Stimulated activated CD8-positive, alpha-beta memory T cell treated with anti-CD3 and anti-CD28 coated beads, Interleukin-2, amount 100 ng/mL, for 48 hours (primary cell): Measurements from ENCODE around the gene FGF21.
A peak's percentile ranks its signal among the peaks of the same experiment; 100 is the strongest.
"Not testable (repeated sequence)": the region's sequence is repeated elsewhere in the genome, so short reads cannot be mapped to it uniquely, and the experiment has no call there.

Experiments used
- DNase-seq, 2 donors: peaks; one replicate each; pipeline ENCODE4 v3.0.0-alpha.2; 2020; ENCODE audit warnings: low read depth in 2 of 2

FGF21 gene

DNA sequence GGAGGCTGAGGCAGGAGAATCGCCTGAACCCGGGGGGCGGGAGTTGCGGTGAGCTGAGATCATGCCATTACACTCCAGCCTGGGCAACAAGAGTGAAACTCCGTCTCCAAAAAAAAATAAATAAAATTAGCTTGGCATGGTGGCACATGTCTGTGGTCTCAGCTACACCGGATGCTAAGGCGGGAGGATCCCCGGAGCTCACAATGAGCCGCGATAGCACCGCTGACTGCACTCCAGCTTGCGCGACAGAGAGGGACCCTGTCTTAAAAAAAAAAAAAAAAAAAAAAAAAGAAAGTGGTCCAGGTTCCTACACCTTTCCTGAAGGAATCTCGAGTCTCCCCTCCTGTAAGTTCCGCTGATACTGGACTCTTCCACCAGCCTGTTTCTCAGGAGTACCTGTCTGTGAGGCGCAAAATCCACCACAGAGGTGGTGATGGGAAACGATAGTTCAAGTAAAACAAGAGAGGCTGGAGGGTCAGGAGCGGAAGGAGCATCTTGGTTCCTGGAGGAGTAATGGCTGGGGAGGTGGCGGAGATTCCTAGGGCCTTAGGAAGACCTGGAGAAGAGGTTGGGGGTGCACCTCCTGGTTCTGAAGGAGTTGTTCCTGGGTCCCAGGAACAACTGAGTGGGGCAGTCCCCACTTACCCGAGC is 3.4 kb upstream of the FGF21 start:
- DNase-seq = no peak

DNA sequence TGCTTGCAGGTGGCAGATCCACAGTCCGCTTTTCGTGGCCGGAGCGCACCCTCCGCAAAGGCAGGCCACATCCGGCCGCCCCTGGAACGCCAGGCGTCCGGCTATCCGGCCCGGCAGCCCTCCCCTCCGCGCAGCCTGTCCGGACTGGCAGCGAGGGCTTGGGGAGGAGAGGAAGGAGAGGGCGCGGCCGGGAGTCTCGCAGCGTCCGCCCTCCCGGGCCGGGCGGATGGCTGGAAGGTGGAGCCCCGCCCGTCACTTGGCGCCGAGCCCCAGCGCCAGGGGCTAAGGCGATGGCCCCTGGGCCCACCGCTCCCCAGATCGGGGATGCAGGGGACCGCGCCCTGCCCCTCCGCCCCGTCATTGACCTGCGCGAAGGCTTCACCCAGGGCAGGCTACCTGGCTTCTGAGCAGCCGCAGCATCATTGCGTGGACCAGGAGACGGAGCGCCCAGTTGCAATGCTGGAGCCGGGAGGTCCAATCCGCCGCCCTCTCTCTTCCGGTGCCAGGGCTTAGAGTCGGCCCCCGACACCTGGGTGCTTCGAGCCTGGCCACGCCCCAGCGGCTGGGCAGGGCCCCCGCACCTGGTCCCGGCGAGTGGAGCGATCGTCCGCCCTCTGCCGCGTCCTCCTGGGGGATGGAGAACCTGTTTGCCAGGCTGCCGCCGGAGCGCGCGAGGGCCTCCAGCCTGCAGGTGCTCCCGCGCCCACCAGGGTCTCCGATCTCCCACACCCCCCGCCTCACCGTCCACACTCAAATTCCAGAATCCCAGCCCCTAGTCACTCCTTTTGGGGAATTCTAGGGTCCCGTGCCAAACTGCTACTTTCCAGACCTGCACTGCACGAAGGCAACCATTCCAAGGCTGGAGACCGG is 2.6 kb upstream of the FGF21 start, which contains the start of gene FUT1:
TSS of gene FUT1 (minus strand) at position 146 of the 870 bp plus-strand sequence. CDS start 1,360 bp downstream, outside the sequence.
- peak in 1 of 2 donors; percentile 21 for DNase-seq

DNA sequence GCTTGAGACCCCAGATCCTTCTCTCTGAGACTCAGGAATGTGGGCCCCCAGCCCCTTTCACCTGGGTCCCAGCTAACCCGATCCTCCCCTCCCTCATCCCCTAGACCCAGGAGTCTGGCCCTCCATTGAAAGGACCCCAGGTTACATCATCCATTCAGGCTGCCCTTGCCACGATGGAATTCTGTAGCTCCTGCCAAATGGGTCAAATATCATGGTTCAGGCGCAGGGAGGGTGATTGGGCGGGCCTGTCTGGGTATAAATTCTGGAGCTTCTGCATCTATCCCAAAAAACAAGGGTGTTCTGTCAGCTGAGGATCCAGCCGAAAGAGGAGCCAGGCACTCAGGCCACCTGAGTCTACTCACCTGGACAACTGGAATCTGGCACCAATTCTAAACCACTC is 463 bp downstream of the FGF21 start:
- DNase-seq = no peak

DNA sequence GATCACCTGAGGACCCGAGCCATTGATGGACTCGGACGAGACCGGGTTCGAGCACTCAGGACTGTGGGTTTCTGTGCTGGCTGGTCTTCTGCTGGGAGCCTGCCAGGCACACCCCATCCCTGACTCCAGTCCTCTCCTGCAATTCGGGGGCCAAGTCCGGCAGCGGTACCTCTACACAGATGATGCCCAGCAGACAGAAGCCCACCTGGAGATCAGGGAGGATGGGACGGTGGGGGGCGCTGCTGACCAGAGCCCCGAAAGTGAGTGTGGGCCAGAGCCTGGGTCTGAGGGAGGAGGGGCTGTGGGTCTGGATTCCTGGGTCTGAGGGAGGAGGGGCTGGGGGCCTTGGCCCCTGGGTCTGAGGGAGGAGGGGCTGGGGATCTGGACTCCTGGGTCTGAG is 888 bp downstream of the FGF21 start:
- DNase-seq = no peak

DNA sequence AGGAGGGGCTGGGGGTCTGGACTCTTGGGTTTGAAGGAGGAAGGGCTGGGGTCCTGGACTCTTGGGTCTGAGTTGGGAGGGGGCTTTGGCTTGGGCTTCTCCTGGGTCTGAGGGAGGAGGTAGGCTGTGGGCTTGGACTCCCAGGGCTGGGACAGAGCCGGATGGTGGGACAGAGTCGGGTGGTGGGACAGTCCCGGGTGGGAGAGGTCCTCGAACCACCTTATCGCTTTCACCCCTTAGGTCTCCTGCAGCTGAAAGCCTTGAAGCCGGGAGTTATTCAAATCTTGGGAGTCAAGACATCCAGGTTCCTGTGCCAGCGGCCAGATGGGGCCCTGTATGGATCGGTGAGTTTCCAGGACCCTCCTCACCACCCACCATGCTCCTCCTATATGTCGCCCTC is 1.4 kb downstream of the FGF21 start:
- DNase-seq = no peak

DNA sequence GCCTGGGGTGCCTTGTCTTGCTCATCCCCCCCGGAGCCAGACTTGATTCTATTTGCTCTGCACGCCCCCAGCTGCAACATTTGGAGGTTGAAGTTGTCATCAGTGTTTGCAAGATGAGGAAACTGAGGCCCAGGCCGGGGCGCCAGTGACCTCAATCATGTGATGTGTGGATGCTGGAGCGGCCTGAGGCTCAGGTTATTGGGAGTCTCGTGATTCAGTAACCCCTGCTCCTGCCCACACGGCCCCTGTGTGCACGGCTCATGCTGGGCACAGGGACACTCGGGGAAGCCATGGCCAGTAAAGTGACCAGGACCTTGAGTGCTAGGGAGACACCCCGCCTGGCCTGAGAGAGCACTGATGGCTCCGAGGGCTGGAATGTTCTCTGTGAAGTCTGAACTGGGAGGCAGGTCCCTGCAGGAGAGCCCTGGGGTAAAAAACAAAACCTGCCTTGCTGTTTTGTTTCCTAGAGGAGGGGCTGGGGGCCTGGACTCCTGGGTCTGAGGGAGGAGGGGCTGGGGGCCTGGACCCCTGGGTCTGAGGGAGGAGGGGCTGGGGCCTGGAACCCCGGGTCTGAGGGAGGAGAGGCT is 1.9 kb downstream of the FGF21 start:
- no peak for DNase-seq

DNA sequence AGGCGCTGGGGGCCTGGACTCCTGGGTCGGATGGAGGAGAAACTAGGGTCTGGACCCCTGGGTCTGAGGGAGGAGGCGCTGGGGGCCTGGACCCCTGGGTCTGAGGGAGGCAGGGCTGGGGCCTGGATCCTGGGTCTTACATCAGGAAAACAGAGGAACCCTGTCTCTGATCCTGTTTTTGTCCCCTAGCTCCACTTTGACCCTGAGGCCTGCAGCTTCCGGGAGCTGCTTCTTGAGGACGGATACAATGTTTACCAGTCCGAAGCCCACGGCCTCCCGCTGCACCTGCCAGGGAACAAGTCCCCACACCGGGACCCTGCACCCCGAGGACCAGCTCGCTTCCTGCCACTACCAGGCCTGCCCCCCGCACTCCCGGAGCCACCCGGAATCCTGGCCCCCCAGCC is 2.4 kb downstream of the FGF21 start:
- no peak for DNase-seq

DNA sequence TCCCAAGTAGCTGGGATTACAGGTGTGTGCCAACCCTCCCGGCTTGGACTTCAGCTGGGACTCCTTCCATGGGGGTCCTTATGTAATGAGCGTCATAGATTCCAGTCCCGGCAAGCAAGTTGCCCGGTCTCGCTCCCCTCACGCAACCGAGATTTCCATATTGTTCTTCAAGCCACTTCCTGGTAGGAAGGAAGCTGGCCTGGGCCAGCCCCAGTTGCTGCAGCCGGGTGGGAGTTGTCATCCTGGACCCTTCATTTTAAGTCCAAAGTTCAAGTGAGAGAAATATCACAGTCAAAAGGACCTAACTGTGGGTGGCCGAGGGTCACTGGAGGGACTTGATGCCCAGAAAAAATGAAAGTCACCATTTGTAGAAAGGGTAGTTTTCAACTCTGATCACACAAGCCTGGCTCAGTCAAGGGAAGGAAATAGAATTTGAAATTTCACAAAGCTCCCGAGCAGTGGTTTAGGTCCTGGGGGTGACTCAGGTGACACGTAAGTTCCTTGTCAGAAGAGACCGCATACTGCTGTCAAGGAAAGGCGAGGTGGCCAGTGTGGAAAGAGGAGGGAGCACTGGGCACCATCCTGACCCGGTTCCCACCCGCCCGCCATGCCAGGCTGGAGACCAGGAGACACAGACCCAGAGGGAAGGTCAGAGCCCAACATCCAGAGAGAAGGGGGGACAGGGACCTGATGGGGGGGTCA is 5.3 kb downstream of the FGF21 start:
- DNase-seq = no peak

DNA sequence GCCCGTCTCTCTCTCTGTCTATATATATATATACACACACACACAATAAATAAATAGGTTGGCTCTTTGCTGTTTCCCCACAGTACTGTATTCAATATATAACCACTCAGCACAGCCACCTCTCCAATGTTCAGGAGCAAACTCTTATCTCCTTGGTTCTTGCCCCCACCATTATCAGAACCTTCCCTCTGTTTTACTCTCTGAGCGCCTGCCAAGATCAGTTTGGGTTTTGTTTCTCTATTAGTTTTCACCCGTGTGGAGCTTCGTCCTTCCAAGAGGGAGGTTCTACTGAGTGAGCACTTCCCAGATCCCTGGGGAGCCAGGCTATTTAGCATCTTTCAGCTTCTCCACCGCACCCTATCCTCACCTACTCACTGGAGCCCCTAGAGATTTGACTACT is 10.5 kb downstream of the FGF21 start:
- not testable (repeated sequence) for DNase-seq

DNA sequence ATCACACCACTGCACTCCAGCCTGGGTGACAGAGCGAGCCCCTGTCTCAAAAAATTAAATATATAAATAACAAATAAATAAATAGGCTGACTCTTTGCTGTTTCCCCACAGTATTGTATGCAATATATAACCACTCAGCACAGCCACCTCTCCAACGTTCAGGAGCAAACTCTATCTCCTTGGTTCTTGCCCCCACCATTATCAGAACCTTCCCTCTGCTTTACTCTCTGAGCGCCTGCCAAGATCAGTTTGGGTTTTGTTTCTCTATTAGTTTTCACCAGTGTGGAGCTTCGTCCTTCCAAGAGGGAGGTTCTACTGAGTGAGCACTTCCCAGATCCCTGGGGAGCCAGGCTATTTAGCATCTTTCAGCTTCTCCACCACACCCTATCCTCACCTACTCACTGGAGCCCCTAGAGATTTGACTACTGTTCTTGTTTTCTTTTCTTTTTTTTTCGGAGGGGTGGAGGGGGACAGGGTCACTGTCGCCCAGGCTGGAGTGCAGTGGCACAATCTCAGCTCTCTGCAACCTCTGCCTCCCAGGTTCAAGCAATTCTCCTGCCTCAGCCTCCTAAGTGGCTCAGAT is 12.9 kb downstream of the FGF21 start:
- DNase-seq = not testable (repeated sequence)

DNA sequence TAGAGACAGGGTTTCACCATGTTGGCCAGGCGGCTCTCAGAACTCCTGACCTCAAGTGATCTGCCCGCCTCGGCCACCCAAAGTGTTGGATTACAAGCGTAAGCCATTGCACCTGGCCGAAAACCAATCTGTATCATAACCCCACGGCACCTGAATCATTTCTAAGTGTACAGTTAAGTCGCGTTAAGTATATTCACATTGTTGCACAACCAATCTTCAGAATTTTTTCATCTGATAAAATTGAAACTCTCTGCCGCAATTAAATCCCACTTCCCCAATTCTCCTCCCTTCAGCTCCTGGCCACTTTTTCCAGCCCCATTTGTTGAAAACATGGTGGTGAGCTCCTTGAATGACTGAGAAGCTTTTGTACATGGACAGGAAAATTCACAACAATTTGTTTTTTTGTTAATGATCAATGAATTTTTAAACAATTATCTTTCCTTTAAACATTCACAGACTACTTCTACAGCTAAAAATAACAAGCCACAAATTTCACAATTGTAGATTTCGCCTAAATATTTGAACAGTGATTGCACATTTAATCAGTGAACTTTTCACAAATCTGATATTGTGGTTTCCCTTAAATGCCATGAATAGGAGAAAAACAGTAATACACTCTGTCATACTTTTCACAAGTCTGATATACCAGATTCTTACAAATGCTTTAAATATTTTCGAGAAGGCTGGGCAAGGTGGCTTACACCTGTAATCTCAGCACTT is 13.8 kb downstream of the FGF21 start:
- no peak for DNase-seq

DNA sequence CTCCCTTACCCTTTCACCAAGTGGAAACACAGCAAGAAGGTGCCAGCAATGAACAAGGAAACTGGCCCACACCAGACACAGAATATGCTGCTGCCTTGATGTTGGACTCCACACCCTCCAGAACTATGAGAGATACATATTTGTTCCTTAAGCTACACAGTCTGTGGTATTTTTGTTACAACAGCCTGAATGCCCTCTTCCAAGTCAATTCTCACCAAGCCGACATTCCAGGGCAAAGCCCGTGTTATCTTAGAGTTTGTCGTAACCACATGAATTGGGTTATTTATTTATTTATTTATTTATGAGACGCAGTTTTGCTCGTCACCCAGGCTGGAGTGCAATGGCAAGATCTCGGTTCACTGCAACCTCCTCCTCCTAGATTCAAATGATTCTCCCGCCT is 14.9 kb downstream of the FGF21 start:
- no peak for DNase-seq

DNA sequence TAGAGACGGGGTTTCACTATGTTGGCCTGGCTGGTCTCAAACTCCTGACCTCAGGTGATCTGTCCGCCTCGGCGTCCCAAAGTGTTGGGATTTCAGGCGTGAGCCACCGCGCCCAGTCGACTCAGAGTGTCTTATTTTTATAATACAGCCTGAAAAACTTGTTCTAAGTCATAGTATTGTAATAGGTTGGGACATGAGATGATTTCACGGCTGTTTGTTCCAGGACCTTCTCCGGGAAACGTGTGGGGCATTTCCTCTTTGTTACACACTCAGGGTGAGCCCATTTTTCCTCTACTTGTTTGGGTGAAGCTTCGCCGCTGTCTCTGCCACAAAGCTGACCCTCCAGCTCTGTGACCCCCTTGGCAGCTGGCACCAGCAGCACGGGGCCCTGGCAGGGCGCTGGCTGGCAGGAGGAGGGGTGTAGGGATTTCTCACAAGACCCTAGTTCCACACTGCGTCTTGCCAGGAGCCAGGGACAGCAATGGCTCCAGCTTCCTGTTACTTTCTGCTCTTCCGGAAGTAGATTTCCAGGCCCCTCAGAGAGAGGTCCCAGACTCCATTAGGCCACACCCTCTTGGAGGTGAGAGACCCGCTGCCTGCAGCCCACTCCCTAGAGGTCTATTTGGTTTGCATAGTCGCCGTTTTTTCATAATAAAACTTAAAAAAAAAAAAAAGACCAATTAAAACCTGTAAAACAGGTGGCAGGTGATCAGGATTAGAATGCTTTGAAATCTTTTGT is 15.6 kb downstream of the FGF21 start:
- DNase-seq = no peak

DNA sequence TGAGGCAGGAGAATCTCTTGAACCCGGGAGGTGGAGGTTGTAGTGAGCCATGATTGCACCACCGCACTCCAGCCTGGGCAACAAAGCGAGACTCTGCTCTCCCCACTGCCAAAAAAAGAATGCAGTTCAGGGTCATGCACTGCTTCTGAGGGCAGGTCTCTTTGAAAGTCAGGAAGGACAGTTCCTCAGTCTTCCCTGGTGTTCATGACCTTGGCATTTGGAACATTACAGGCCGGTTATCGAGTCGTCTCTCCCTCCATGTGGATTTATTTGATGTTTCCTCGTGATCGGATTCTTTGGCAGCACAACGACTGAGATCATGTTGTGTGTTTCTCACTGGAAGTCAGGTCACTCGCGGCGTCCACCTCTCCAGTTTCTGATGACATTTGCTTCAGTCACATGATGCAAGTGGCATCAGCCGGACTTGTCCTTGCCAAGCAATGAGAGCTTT is 17.2 kb downstream of the FGF21 start:
- DNase-seq = no peak

DNA sequence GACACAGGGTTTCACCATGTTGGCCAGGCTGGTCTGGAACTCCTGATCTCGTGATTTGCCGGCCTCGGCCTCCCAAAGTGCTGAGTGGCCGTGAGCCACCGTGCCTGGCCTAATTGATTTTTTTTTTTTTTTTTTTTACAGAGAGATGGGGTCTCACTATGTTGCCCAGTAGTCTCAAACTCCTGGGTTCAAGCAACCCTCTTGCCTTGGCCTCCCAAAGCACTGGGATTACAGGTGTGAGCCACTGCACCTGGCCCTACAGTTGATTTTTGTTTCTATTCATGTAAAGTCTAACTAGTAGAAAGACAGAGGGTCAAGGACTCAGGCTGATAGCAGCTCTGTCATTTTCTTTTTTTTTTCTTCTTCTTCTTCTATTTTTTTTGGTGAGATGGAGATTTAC is 21.8 kb downstream of the FGF21 start:
- no peak for DNase-seq

DNA sequence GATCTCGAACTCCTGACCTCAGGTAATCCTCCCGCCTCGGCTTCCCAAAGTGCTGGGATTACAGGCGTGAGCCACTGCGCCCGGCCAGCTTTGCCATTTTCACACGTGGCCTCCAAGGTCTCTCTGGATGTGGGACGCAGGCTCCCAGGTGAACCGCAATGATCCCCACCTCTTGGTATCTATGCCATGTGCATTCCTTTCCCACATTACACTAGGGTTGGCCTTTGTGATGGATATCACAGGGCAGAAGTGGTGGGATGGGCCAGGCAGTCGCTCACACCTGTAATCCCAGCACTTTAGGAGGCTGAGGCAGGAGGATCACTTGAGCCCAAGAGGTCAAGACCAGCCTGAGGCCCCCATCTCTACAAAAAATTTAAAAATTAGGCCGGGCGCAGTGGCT is 22.4 kb downstream of the FGF21 start:
- no peak for DNase-seq

DNA sequence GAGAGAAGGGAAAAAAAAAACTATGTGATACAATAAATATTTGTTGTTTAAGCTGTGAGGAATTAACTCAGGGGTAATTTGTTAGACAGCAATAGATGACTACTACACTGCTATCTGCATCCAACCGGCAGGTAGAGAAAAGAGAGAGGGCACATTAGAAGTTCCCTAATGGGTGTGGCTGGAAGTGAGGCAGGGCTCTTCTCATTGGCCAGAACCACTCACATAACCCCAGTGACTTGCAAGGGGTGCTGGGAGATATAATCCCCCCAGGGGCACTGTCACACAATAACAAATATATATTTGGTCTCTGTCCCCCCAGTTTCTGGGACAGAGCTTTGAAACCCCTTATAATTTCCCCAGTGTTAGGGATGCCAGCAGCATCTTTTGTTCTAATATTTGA is 24.3 kb downstream of the FGF21 start:
- no peak for DNase-seq

DNA sequence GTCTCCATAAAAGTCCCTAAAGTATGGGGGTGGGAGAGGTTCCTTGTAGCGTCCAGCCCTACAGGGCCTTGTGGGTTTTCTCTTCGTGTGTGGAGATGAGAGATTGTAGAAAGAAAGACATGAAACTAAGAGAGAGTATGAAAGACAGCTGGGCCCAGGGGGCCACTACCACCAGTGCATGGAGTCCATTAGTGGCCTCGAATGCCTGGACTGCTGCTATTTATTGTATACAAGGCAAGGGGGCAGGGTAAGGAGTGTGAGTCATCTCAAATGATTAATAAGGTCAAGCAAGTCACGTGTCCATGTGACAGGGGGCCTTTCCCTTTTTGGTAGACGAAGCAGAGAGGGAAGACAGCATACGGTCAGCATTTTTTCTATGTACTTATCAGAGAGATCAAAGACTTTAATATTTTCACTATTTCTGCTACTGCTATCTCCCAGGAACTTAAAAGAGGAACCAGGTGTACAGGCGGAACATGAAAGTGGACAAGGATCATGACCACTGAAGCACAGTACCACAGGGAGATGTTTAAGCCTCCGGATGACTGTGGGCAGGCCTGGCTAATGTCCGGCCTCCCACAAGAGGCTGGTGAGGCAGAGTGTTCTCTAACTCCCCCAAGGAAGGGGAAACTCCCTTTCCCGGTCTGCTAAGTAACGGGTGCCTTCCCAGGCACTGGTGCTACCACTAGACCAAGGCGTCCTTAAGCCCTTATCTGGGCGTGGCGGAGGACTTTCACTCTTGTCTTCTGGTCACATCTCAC is 25.5 kb downstream of the FGF21 start:
- DNase-seq = no peak

DNA sequence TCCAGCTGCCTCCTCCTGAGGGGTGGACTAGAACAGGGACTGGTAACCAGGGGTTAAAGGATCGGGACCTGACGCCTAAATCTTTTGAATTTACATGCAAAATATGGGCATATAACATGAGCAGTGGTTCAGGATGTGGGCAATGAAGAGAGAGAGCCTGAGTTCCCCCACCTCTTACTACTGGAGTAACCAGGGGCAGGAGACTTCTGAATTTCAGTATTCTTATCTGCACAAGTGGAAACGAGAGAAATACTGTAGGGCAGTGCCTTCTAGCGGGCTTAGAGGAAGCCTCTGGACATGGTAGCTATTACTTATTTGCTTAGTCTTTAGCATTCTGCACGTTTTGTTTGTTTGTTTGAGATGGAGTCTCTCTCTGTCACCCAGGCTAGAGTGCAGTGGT is 29.2 kb downstream of the FGF21 start:
- DNase-seq = no peak

DNA sequence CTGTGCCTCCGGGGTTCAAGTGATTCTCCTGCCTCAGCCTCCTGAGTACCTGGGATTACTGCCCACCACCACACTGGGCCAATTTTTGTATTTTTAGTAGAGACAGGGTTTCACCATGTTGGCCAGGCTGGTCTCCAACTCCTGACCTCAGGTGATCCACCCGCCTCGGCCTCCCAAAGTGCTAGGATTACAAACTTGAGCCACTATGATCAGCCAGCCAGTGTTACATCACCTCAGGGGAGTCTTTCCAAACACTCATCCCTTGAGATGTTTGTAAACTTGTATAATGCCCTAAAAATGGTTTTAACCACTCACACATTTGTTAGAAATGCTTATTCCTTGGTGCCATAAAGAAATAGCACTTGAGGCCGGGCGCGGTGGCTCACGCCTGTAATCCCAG is 31.1 kb downstream of the FGF21 start:
- not testable (repeated sequence) for DNase-seq
